HEK293T (cell line): ENCODE data around the gene PSMB11.

Experiments
- CTCF ChIA-PET: fragments of 350-600 bp; formaldehyde crosslinking; extraction: SDS; loops from one replicate; lab custom pipeline; 2021; ENCODE audit warnings: antibody characterized with exemption, inconsistent platforms; lab: Yijun Ruan, JAX
- POLR2A ChIA-PET: fragments of 350-600 bp; formaldehyde crosslinking; extraction: SDS; loops from one replicate; lab custom pipeline; 2020; ENCODE audit warnings: antibody characterized with exemption, inconsistent platforms; lab: Yijun Ruan, JAX
- DNase-seq: peaks from one replicate; pipeline ENCODE4 v3.0.0; 2012; ENCODE audit warnings: mixed read lengths; ENCODE audit errors: extremely low spot score
- ARNT ChIP-seq: fragments of 450-650 bp; IDR thresholded peaks from 2 replicates; pipeline ENCODE4 v1.6.1; 2017; ENCODE audit warnings: mild to moderate bottlenecking
- BHLHE40 ChIP-seq: fragments of 450-650 bp; IDR thresholded peaks from 2 replicates; pipeline ENCODE4 v1.6.1; 2016; ENCODE audit warnings: mild to moderate bottlenecking, moderate library complexity, borderline replicate concordance
- CTBP1 ChIP-seq: fragments of 450-650 bp; IDR thresholded peaks from 2 replicates; pipeline ENCODE4 v1.6.1; 2016; ENCODE audit warnings: borderline replicate concordance
- ELF4 ChIP-seq: fragments of 450-650 bp; IDR thresholded peaks from 2 replicates; pipeline ENCODE4 v1.6.1; 2017; ENCODE audit warnings: antibody characterized with exemption
- FOXA1 ChIP-seq: fragments of 450-650 bp; IDR thresholded peaks from 2 replicates; pipeline ENCODE4 v1.6.1; 2016; ENCODE audit warnings: mild to moderate bottlenecking
- FOXK2 ChIP-seq: fragments of 450-650 bp; IDR thresholded peaks from 2 replicates; pipeline ENCODE4 v1.6.1; 2016; ENCODE audit warnings: mild to moderate bottlenecking
- FOXM1 ChIP-seq: fragments of 450-650 bp; IDR thresholded peaks from 2 replicates; pipeline ENCODE4 v1.6.1; 2017; ENCODE audit warnings: mild to moderate bottlenecking, borderline replicate concordance
- HDGF ChIP-seq: fragments of 450-650 bp; IDR thresholded peaks from 2 replicates; pipeline ENCODE4 v1.6.1; 2017; ENCODE audit warnings: antibody characterized with exemption, borderline replicate concordance
- L3MBTL2 ChIP-seq: fragments of 450-650 bp; conservative IDR thresholded peaks from 2 replicates; pipeline ENCODE4 v1.6.1; 2016; ENCODE audit warnings: mild to moderate bottlenecking
- LEF1 ChIP-seq: fragments of 450-650 bp; IDR thresholded peaks from 2 replicates; pipeline ENCODE4 v1.6.1; 2017; ENCODE audit warnings: mild to moderate bottlenecking, borderline replicate concordance
- NFRKB ChIP-seq: fragments of 450-650 bp; IDR thresholded peaks from 2 replicates; pipeline ENCODE4 v1.6.1; 2016; ENCODE audit warnings: mild to moderate bottlenecking, moderate library complexity
- SP1 ChIP-seq: fragments of 450-650 bp; IDR thresholded peaks from 2 replicates; pipeline ENCODE4 v1.6.1; 2017
- SUZ12 ChIP-seq: fragments of 450-650 bp; IDR thresholded peaks from 2 replicates; pipeline ENCODE4 v1.6.1; 2016; ENCODE audit warnings: mild to moderate bottlenecking
- TARDBP ChIP-seq: fragments of 450-650 bp; IDR thresholded peaks from 2 replicates; pipeline ENCODE4 v1.6.1; 2016
- ZNF384 ChIP-seq: fragments of 450-650 bp; IDR thresholded peaks from 2 replicates; pipeline ENCODE4 v1.6.1; 2016
- TF ChIP-seq, protein P1 (sequence below): fragments of 450-650 bp; IDR thresholded peaks from 2 replicates; pipeline ENCODE4 v1.6.1; 2016

Gene PSMB11

DNA sequence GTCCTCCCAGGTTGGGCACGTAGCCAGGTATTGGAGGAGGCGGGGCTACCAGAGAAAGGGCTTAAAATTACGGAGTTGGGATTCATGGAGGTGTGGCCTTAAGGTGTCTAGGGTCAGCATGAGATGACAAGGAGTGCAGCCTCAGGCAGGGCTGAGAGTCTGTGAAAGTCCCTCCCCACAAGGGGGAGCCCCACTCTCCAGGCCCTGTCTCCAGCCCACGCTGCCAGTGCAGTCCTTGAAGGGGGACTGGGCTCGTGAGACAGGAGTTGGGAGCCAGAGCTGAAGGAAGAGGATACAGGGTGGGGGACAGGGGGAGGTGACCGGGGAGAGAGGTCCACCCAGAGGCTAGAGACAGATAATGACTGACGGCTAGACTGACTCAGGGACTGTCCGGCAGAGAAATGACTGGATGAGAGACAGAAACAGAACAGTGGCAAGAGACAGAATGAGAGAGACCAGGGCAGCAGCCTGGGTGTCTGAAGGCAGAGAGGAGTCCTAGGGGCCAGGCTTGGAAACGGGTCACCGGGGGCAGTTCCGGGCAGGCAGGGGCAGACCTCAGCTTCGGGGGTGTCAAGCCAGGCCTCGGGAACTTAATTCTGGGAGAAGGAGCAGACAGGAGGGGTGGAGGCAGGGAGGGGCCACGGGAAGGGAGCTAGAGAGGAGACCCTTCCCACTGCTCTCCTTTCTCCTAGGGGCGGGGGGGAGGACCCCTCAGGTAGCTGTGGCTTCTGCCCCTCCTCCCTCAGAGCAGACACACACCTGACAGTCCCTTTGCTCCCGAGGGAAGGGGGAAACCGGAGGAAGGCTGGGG, 14.3 kb downstream of the PSMB11 start:
- ChIA-PET POLR2A (interaction anchor here (0.6 to 5.1 kb wide), 9 partner anchors 50 to 100 kb away, joined by 3 to 45 read pairs (median 4); partner anchors contain the start of genes AJUBA and HAUS4), CTCF (interaction anchor here (0.7 to 9.0 kb wide), 7 partner anchors 12 to 126 kb away, joined by 3 to 159 read pairs (median 10); partner anchors contain the start of genes AJUBA and PRMT5)
- DNase-seq, result peak; percentile 81
- TF ChIP-seq NFRKB (no peak), TARDBP (no peak), LEF1 (no peak), CTBP1 (no peak), BHLHE40 (no peak), L3MBTL2 (no peak)
- TF ChIP-seq, protein P1, sequence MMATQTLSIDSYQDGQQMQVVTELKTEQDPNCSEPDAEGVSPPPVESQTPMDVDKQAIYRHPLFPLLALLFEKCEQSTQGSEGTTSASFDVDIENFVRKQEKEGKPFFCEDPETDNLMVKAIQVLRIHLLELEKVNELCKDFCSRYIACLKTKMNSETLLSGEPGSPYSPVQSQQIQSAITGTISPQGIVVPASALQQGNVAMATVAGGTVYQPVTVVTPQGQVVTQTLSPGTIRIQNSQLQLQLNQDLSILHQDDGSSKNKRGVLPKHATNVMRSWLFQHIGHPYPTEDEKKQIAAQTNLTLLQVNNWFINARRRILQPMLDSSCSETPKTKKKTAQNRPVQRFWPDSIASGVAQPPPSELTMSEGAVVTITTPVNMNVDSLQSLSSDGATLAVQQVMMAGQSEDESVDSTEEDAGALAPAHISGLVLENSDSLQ, result peak; percentile 55; the same call in 1 of the 2 replicates

DNA sequence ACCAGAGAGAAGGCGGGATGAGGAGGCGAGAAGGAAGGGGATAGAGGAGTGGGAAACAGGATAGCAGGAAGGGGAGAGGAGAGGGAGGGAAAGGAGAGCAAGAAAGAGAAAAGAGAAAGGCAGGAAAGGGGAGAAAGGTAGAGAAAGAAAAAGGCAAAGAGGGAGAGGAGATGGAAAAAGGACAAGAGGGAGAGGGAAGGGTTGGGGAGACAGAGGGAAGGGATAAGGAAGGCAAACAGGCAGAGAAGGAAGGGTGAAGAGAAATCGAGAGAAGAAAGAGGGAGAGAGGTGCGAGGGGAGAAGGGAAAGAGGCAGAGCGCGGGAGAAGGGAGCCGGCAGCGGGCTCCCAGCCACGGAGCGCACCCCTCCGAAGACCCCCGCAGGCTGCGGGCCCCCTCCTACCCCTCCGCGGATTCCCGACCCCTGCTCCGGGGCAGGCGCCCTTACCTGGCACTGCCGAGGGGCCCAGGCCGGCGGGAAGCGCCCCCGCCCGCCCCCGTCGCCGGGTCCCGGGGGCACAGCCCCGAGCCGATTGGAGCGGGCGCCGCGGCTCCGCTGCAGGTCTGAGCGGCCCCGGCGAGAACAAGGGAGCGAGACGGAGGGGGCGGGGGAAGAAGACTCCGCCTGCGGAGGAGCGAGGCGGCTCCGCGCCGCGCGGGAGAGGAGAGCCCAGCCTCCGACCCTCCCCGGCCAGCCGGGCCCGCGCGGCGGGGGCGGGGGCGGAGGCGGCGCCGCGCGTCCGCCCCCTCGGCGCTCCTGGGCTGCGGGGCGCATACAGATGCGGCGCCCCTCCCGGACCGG, 15.1 kb downstream of the PSMB11 start, which contains the start of gene CDH24:
TSS of gene CDH24 (minus strand) at position 565 of the 801 bp plus-strand sequence. CDS start 1,787 bp downstream, outside the sequence.
- POLR2A ChIA-PET, result interaction anchor here (0.6 to 6.4 kb wide), 17 partner anchors 8 to 127 kb away, joined by 3 to 51 read pairs (median 9); partner anchors contain the start of genes ACIN1, AJUBA, C14orf119 and HAUS4
- DNase-seq, result peak; percentile 77
- TF ChIP-seq FOXK2, result no peak
- TF ChIP-seq NFRKB, result no peak
- TF ChIP-seq SUZ12, result no peak
- no peak for TF ChIP-seq ZNF384
- no peak for TF ChIP-seq FOXM1
- no peak for TF ChIP-seq LEF1
- CTCF ChIA-PET, result interaction anchor here (0.6 to 9.0 kb wide), 20 partner anchors 9 to 500 kb away, joined by 3 to 159 read pairs (median 6); partner anchors contain the start of genes AJUBA and PRMT5

DNA sequence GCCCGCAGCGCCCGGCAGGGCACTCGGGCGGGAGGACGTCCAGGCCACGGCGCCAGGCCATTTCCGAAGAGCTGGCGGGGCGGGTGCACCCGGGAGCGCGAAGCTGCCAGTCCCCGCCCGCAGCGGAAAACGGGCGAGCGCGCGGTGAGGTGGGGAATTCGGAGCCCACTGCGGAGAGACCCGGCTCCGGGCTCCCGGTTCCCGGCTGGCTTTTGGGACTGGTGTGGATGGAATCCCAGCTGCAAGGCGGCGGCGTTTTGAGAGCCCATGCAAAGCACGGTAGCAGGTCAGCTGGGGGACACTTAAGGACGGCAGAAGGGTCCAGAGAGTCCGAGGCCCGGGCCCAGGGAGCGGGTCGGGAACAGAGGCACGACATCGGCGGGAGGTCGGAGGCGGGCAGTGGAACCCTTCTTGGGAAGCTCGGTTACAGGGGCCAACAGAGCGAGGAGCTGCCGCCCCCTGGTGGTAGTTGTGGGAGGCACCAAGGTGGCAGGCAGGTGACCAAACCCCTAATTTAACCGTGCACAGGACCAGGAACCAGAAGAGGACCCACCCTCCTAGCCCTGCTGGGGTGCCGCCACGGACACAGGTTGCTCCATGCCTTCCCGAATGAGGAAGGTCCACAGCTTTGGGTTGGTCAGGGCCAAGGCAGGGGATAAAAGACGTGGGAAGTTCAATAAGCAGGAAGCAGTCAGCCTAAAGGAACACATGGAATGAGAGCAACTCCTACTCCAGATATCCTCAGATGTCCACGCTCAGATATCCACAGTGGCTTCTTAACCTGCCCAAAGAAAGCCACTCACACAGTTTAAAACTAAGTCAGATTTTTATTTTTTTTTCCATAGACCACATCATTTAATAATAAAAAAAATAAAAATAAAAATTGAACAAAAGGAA, 16.0 kb downstream of the PSMB11 start:
- ChIA-PET CTCF (interaction anchor here (0.6 to 9.0 kb wide), 23 partner anchors 8 to 836 kb away, joined by 3 to 159 read pairs (median 4); partner anchors contain the start of genes AJUBA, HAUS4 and PRMT5), POLR2A (interaction anchor here (0.6 to 6.4 kb wide), 18 partner anchors 9 to 128 kb away, joined by 3 to 51 read pairs (median 6); partner anchors contain the start of genes ACIN1, AJUBA, C14orf119 and HAUS4)
- TF ChIP-seq HDGF (0 out of 2 replicates have a peak, but pooled peaks have one; percentile 64), SP1 (no peak)
- DNase-seq, result peak; percentile 87

DNA sequence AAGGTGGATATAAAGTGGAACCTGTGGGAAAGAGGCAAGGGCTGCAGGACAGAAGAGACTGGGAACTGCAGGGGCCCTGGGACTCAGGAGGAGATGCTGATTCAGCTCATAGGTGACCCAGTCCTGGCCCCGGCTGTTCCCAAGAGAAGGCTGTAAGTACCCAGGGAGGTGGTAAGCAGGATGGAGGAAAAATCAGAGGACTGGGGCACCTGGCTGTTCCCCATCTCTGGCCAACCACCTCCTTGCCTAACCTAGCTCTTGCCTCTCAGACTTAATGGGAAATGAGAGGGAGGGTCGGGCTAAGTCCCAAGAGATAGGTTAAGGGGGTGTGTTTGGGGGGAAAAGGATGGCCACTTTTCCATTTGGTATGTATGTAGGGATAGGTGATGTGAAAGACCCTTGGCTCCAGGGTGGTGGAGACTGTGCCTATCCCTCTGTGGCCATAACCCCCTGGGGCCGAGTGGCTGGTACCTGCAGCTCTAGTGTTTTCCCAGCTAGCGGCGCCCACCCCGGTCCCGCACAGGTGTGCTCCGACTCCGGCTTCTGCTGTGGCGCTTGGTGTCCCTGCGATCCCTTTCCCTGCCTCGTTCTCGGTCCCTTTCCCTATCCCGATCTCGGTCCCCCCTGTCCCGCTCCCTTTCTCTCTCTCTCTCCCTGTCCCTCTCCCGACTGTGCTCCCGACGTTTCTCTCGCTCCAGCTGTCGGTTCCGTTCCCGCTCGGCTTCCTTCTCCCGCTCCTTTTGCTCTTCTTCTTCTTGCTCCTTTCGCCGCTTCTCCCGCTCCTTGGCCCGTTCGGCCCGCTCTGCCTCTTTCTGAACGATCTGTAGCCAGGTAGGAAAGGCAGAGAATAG, 16.9 kb downstream of the PSMB11 start:
- no peak for TF ChIP-seq NFRKB
- no peak for DNase-seq
- CTCF ChIA-PET, result interaction anchor here (0.6 to 9.0 kb wide), 23 partner anchors 9 to 1051 kb away, joined by 3 to 159 read pairs (median 4); partner anchors contain the start of genes AJUBA, HAUS4 and PRMT5
- POLR2A ChIA-PET, result interaction anchor here (0.5 to 6.4 kb wide), 18 partner anchors 10 to 188 kb away, joined by 3 to 51 read pairs (median 6); partner anchors contain the start of genes ACIN1, AJUBA, C14orf119 and HAUS4

DNA sequence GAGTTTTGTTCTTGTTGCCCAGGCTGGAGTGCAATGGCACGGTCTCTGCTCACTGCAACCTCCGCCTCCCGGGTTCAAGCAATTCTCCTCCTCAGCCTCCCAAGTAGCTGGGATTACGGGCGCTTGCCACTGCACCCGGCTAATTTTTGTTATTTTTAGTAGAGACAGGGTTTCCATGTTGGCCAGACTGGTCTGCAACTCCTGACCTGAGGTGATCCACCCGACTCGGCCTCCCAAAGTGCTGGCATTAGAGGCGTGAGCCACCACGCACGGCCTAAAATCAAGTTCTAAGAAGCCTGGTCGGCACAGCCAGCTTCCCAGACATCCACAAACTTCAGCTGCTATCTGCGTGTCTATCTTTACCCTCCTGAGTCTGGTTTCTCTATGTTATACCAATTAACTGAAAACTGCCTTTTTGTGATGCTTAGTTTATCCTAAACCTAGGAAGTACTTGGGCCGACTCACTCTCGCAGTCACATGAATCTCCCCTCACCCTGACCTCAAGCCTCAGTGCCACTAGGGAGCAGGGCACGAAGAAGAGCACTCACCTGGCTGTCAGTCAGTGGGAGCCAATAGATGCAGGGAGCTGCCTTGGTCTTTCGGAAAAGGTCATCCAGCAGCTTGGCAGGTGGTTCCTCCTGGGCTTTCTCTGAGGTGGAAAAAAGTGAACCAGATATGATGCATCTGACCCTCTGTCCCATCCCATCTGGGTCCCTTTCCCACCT, 18.7 kb downstream of the PSMB11 start:
- TF ChIP-seq CTBP1, result no peak
- no peak for TF ChIP-seq SUZ12
- no peak for TF ChIP-seq FOXM1
- no peak for TF ChIP-seq ELF4
- TF ChIP-seq ARNT, result no peak
- no peak for TF ChIP-seq SP1
- no peak for TF ChIP-seq TARDBP
- TF ChIP-seq BHLHE40, result no peak
- no peak for TF ChIP-seq ZNF384
- TF ChIP-seq L3MBTL2, result no peak
- TF ChIP-seq, protein P1, result no peak
- no peak for TF ChIP-seq FOXK2
- no peak for TF ChIP-seq NFRKB
- TF ChIP-seq FOXA1, result no peak
- TF ChIP-seq LEF1, result no peak
- no peak for TF ChIP-seq HDGF
- DNase-seq, result no peak
- ChIA-PET CTCF (interaction anchor here (1.3 to 3.3 kb wide), 2 partner anchors 8 to 74 kb away, joined by 6 to 35 read pairs; no protein-coding TSS in a partner anchor), POLR2A (interaction anchor here (1.2 to 6.4 kb wide), 4 partner anchors 34 to 104 kb away, joined by 3 to 51 read pairs (median 4); partner anchors contain the start of genes ACIN1, C14orf119 and HAUS4)
